Activated CD4-positive, alpha-beta memory T cell treated with anti-CD3 and anti-CD28 coated beads for 36 hours (primary cell): Measurements from ENCODE around the gene ZNF207. TPM values are rescaled to one million over a fixed set of nuclear protein-coding genes. Genes with fewer than 3 reads are reported as not detected.
"Not testable (repeated sequence)": the region's sequence is repeated elsewhere in the genome, so short reads cannot be mapped to it uniquely, and the experiment has no call there.

Experiments
- CTCF ChIA-PET: fragments of 350-600 bp; sonication (Branson Sonifier 250); formaldehyde crosslinking; loops from one replicate; lab custom pipeline; 2021; ENCODE audit warnings: antibody characterized with exemption, inconsistent platforms; lab: Charles Lee
- POLR2A ChIA-PET: fragments of 350-600 bp; sonication (Branson Sonifier 250); formaldehyde crosslinking; loops from one replicate; lab custom pipeline; 2021; ENCODE audit warnings: antibody characterized with exemption; lab: Charles Lee
- DNase-seq: peaks from one replicate; pipeline ENCODE4 v3.0.0-alpha.2; 2020
- H3K27ac Mint-ChIP-seq: one replicate; pipeline ENCODE4 v1.8.0; 2021; ENCODE audit warnings: mixed read lengths
- H3K27me3 Mint-ChIP-seq: one replicate; pipeline ENCODE4 v1.8.0; 2021; ENCODE audit warnings: mixed read lengths
- H3K36me3 Mint-ChIP-seq: one replicate; pipeline ENCODE4 v1.8.0; 2021; ENCODE audit warnings: mixed read lengths
- H3K4me1 Mint-ChIP-seq: one replicate; pipeline ENCODE4 v1.8.0; 2021; ENCODE audit warnings: low read depth, mixed read lengths
- H3K4me3 Mint-ChIP-seq: one replicate; pipeline ENCODE4 v1.8.0; 2021; ENCODE audit warnings: mild to moderate bottlenecking, mixed read lengths
- H3K9me3 Mint-ChIP-seq: one replicate; pipeline ENCODE4 v1.8.0; 2021; ENCODE audit warnings: mixed read lengths
- intact Hi-C: fragments of 100-400 bp; cut with micrococcal nuclease; formaldehyde crosslinking; loops from one replicate; pipeline ENCODE4 v1.15.1; 2023
- total RNA-seq, 2 experiments: library from RNA; stranded (reverse); gene quantifications; one replicate each; pipeline ENCODE4 v1.2.3, GENCODE V29; 2021

Gene ZNF207
- 100 to 1,000 TPM; 192 to 209 TPM for total RNA-seq

GRCh38 chr17:32349854-32350665 lies at the start of gene ZNF207:
Gene ZNF207 (plus strand): TSS chr17:32350157. CDS start chr17:32350286, 129 bp downstream.
- ChIA-PET POLR2A (interaction anchor here (0.6 to 2.0 kb wide), 4 partner anchors 8 to 137 kb away, joined by 3 to 10 read pairs (median 4); partner anchors contain the start of genes C17orf75, CDK5R1 and PSMD11), CTCF (interaction anchor here (0.6 to 1.8 kb wide), 7 partner anchors 9 to 212 kb away, joined by 3 to 10 read pairs (median 4); partner anchors contain the start of gene PSMD11)
- H3K27me3 Mint-ChIP-seq: no peaks in the 10 kb centered on the region
- H3K36me3 Mint-ChIP-seq: peaks cover 44% of the 10 kb centered on the region
- peaks cover 25% of the 10 kb centered on the region for H3K4me1 Mint-ChIP-seq
- H3K27ac Mint-ChIP-seq: peak within 1 kb of the TSS; percentile 100
- H3K4me3 Mint-ChIP-seq: peak within 1 kb of the TSS; percentile 99
- DNase-seq: peak; percentile 97
- intact Hi-C loops: loop anchor here (1.0 to 5.0 kb wide), 3 partner anchors 9 to 172 kb away; partner anchors contain the start of gene PSMD11
- no peaks in the 10 kb centered on the region for H3K9me3 Mint-ChIP-seq

- Mint-ChIP-seq H3K9me3 (no peaks in the 10 kb centered on the region), H3K36me3 (no peaks in the 10 kb centered on the region), H3K27ac (no peak overlapping the region), H3K4me3 (no peak overlapping the region), H3K4me1 (no peaks in the 10 kb centered on the region), H3K27me3 (no peaks in the 10 kb centered on the region)
- intact Hi-C loops: no loop called here
- CTCF ChIA-PET: no interaction called here
- POLR2A ChIA-PET: no interaction called here
- DNase-seq: no peak
Measured at GRCh38 chr17:32302037-32302436, 47.9 kb upstream of the ZNF207 start.

- POLR2A ChIA-PET: no interaction called here
- CTCF ChIA-PET: no interaction called here
- H3K27me3 Mint-ChIP-seq: no peaks in the 10 kb centered on the region
- no peaks in the 10 kb centered on the region for H3K4me1 Mint-ChIP-seq
- no peaks in the 10 kb centered on the region for H3K9me3 Mint-ChIP-seq
- DNase-seq: no peak
- no peak overlapping the region for H3K27ac Mint-ChIP-seq
- H3K36me3 Mint-ChIP-seq: no peaks in the 10 kb centered on the region
- no peak overlapping the region for H3K4me3 Mint-ChIP-seq
- intact Hi-C loops: no loop called here
Measured at GRCh38 chr17:32302860-32303649, 46.9 kb upstream of the ZNF207 start.

GRCh38 chr17:32303781-32304288 lies 46.1 kb upstream of the ZNF207 start:
- Mint-ChIP-seq H3K27me3 (no peaks in the 10 kb centered on the region), H3K27ac (no peak overlapping the region), H3K4me3 (no peak overlapping the region), H3K36me3 (no peaks in the 10 kb centered on the region), H3K4me1 (no peaks in the 10 kb centered on the region), H3K9me3 (no peaks in the 10 kb centered on the region)
- ChIA-PET CTCF (no interaction called here), POLR2A (no interaction called here)
- no peak for DNase-seq
- intact Hi-C loops: no loop called here

- CTCF ChIA-PET: no interaction called here
- no peak overlapping the region for H3K4me3 Mint-ChIP-seq
- H3K9me3 Mint-ChIP-seq: no peaks in the 10 kb centered on the region
Measured at GRCh38 chr17:32305049-32305448, 44.9 kb upstream of the ZNF207 start.

GRCh38 chr17:32307658-32308057 lies 42.3 kb upstream of the ZNF207 start:
- POLR2A ChIA-PET: no interaction called here
- CTCF ChIA-PET: no interaction called here

More at GRCh38 chr17:32305049-32305448, 44.9 kb upstream of the ZNF207 start:
- no peak for DNase-seq
- Mint-ChIP-seq H3K27ac (no peak overlapping the region), H3K4me1 (no peaks in the 10 kb centered on the region), H3K27me3 (no peaks in the 10 kb centered on the region), H3K36me3 (no peaks in the 10 kb centered on the region)
- intact Hi-C loops: no loop called here
- POLR2A ChIA-PET: no interaction called here

GRCh38 chr17:32311028-32311536 lies 38.9 kb upstream of the ZNF207 start:
- intact Hi-C loops: no loop called here
- no peaks in the 10 kb centered on the region for H3K36me3 Mint-ChIP-seq
- CTCF ChIA-PET: interaction anchor here (1.0 kb wide), 1 partner anchor 9 kb away, joined by 5 read pairs; no protein-coding TSS in a partner anchor
- H3K4me1 Mint-ChIP-seq: no peaks in the 10 kb centered on the region
- no peak for DNase-seq
- POLR2A ChIA-PET: no interaction called here
- no peaks in the 10 kb centered on the region for H3K9me3 Mint-ChIP-seq
- H3K4me3 Mint-ChIP-seq: no peak overlapping the region
- H3K27ac Mint-ChIP-seq: no peak overlapping the region
- peaks cover 3% of the 10 kb centered on the region for H3K27me3 Mint-ChIP-seq

More at GRCh38 chr17:32307658-32308057, 42.3 kb upstream of the ZNF207 start:
- no peaks in the 10 kb centered on the region for H3K27me3 Mint-ChIP-seq
- intact Hi-C loops: no loop called here
- no peak for DNase-seq
- H3K36me3 Mint-ChIP-seq: no peaks in the 10 kb centered on the region
- H3K27ac Mint-ChIP-seq: no peak overlapping the region
- no peaks in the 10 kb centered on the region for H3K9me3 Mint-ChIP-seq
- H3K4me3 Mint-ChIP-seq: no peak overlapping the region
- H3K4me1 Mint-ChIP-seq: no peaks in the 10 kb centered on the region

GRCh38 chr17:32314636-32315035 lies 35.3 kb upstream of the ZNF207 start:
- Mint-ChIP-seq H3K9me3 (no peaks in the 10 kb centered on the region), H3K4me3 (no peak overlapping the region), H3K36me3 (no peaks in the 10 kb centered on the region), H3K4me1 (no peaks in the 10 kb centered on the region), H3K27ac (no peak overlapping the region), H3K27me3 (peaks cover 8% of the 10 kb centered on the region)
- DNase-seq: no peak
- intact Hi-C loops: loop anchor here (5.0 kb wide), 1 partner anchor 47 kb away; the partner anchor contains the start of gene RHBDL3
- ChIA-PET CTCF (no interaction called here), POLR2A (no interaction called here)

- Mint-ChIP-seq H3K9me3 (no peaks in the 10 kb centered on the region), H3K27me3 (peaks cover 8% of the 10 kb centered on the region), H3K27ac (no peak overlapping the region), H3K4me3 (no peak overlapping the region), H3K4me1 (no peaks in the 10 kb centered on the region), H3K36me3 (no peaks in the 10 kb centered on the region)
- POLR2A ChIA-PET: no interaction called here
- DNase-seq: no peak
- intact Hi-C loops: loop anchor here (5.0 kb wide), 1 partner anchor 48 kb away; the partner anchor contains the start of gene RHBDL3
- CTCF ChIA-PET: interaction anchor here (1.4 kb wide), 1 partner anchor 62 kb away, joined by 5 read pairs; no protein-coding TSS in a partner anchor
Measured at GRCh38 chr17:32315171-32315570, 34.8 kb upstream of the ZNF207 start.

- not testable (repeated sequence) for DNase-seq, H3K27ac Mint-ChIP-seq, H3K4me3 Mint-ChIP-seq, H3K27me3 Mint-ChIP-seq, H3K36me3 Mint-ChIP-seq, H3K4me1 Mint-ChIP-seq, H3K9me3 Mint-ChIP-seq
- POLR2A ChIA-PET: interaction anchor here (1.2 kb wide), 1 partner anchor 65 kb away, joined by 3 read pairs; no protein-coding TSS in a partner anchor
- intact Hi-C loops: loop anchor here (5.0 kb wide), 1 partner anchor 49 kb away; the partner anchor contains the start of gene RHBDL3
- CTCF ChIA-PET: interaction anchor here (0.6 to 1.6 kb wide), 2 partner anchors 14 to 64 kb away, joined by 3 to 9 read pairs; no protein-coding TSS in a partner anchor
Measured at GRCh38 chr17:32316653-32317052, 33.3 kb upstream of the ZNF207 start.

GRCh38 chr17:32317353-32317752 lies 32.6 kb upstream of the ZNF207 start:
- ChIA-PET CTCF (interaction anchor here (1.2 to 1.6 kb wide), 2 partner anchors 65 to 341 kb away, joined by 3 to 9 read pairs; no protein-coding TSS in a partner anchor), POLR2A (no interaction called here)
- H3K4me3 Mint-ChIP-seq: no peak overlapping the region
- H3K4me1 Mint-ChIP-seq: no peaks in the 10 kb centered on the region
- H3K27ac Mint-ChIP-seq: no peak overlapping the region
- DNase-seq: no peak
- intact Hi-C loops: loop anchor here (5.0 kb wide), 1 partner anchor 50 kb away; the partner anchor contains the start of gene RHBDL3
- H3K27me3 Mint-ChIP-seq: peaks cover 8% of the 10 kb centered on the region
- no peaks in the 10 kb centered on the region for H3K9me3 Mint-ChIP-seq
- no peaks in the 10 kb centered on the region for H3K36me3 Mint-ChIP-seq
